GM04503 (cell line): ENCODE measurements around the gene SLC41A3.

Source experiments
- DNase-seq: peaks from one replicate; pipeline ENCODE4 v3.0.0-alpha.2; 2012; ENCODE audit warnings: low read depth

SLC41A3 gene

DNA sequence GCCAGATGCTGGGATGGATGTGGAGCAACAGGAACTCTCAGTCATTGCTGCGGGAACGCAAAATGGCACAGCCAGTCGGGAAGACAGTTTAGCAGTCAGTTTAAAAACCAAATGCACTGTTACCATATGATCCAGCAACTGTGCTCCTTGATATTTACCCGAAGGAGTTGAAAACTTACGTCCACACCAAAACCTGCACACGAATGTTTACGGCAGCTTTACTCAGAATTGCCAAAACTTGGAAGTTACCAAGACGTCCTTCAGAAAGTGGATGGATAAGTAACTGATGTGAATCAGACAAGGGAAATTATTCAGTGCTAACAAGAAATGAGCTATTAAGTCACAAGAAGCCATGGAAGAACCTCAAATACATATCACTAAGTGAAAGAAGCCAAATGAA is 36.1 kb upstream of the SLC41A3 start:
- DNase-seq = no peak

DNA sequence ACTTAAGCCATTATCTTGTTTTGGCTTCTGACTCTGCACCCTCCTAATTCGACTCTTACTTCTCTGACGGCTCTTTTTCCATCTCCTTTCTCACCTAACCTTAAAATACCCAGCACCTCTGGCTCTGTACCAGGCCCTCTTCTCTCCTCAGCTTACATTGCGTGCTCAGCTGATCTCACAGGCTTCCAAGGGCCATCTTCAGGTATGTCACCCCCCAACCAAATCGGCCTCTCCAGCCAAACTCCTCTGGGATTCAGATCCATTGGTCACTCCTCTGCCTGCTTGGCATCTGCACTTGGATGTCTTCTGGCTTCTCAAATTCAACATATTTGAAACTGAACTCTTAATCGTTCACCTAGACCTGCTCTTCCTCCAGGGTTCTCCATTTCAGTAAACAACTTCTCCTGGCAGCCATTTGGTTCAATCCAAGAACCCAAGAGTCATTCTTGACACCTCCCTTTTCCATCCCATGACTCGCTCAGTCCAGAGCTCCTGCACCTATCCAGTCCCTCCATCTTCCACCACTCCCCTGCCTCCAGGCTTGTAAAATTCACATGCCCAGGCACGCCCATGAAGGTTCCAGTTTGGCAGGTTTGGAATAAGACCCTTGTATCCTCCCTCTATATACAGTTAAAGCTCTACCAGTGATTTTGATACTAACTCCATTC is 35.2 kb upstream of the SLC41A3 start:
- DNase-seq = no peak

DNA sequence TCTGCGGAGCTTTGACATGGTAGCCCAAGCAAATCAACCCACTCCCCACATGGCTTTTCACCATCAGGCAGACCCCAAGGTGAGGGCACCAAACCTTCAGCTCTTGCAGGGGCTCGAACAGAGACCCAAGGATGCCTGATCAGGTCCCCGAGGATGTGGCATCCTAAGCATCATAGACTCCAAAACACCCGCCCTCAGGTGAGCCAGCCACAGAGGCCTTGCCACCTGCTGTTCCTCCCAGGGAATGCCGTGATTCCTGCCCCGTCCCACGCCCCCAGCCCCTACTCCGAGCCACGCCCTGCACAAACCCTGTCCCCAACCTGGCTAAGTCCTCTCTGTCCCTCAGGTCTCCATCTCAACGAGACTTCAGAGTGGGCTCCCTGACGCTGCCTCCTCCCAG is 34.7 kb upstream of the SLC41A3 start:
- DNase-seq = no peak

DNA sequence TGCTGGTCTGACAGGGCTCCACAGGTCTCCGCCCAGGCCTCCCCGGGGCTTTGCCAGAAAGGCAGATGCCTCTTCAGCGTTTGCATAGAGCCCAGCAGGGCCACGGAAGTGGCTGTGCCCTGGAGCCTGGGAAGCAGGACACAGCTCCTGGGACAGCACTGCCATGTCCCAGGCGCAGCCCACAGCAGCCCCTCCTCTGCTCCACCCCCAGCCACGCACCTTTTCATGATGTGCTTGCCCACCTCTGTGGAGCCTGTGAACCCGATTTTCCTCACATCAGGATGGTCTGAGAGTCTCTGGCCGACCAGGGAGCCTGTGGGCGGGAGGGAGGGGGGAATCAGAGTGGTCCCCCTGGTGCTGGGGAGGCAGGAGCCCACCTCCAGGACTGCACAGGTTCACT is 33.9 kb upstream of the SLC41A3 start:
- no peak for DNase-seq

DNA sequence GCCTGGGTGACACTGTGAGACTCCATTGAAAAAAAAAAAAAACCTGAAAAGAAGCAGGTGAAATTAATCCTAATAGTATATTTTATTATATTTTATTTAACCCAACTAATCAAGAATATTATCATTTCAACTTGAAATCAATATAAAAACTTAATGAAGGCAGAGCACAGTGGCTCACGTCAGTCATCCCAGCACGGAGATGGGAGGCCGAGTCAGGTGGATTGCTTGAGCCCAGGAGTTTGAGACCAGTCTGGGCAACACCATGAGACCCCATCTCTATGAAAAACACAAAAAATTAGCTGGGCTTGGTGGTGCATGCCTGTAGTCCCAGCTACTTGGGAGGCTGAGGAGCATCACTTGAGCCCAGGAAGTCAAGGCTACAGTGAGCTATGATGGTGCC is 33.3 kb upstream of the SLC41A3 start:
- no peak for DNase-seq

DNA sequence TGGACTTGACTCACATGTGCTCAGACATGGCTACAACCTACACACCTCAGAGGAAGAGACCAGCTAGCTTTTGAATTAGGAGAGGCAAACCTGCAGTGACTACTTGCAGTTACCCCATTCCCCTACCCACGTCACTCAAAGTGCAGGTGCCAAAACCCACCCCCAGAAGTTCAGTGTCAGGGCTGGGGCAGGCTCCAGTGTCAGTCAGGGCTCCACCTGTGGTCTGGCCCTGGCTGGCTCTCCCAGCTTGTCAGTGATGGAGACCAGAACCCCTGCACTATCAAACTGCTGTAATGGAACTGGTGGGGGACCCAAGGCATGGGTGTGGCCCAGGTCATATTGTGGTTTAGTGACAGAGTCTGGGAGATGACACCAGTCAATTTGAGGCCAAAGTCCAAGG is 32.6 kb upstream of the SLC41A3 start:
- DNase-seq = no peak

DNA sequence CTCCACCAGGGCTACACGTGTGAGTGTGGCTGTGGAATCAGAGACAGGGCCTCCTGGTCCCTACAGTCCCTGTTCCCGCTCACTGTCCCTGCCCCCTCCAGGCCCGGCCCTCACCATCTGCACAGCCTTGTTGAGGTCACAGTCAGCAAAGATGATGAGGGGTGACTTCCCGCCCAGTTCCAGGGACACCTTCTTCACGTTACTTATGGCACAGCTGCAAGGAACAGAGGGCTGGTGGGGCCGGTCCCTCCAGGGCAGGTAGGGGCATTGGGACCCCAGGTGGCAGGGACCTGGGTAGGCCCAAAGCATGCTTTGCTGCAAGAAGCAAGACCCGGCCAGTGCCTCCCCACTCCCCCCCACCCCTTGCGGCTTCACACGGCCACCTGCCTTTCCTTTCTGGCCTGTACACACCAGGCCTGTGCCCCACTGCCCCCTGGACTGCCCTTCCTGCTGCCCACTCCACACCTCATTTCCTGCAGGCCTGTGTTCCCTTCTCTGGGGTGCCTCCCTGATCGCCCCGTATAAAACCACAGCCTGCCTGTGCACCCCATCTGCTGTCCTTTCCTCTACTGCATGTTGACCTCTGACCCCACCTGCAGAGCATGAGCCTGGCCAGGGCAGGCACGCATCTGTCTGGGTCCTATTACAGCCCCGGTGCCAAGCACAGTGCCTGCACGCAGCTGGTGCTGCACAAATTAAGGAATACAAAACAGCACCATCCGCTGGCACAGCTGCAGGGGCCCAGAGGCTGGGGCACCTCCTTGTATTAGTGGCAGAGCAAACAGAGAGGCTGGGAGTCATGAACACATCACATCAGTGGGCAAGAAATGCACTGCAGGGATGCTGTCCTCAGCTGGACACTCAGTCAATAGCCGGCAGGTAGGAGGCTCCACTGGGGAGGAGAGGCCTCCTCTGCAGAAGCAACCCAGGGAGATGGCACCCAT is 30.8 kb upstream of the SLC41A3 start:
- DNase-seq = no peak

DNA sequence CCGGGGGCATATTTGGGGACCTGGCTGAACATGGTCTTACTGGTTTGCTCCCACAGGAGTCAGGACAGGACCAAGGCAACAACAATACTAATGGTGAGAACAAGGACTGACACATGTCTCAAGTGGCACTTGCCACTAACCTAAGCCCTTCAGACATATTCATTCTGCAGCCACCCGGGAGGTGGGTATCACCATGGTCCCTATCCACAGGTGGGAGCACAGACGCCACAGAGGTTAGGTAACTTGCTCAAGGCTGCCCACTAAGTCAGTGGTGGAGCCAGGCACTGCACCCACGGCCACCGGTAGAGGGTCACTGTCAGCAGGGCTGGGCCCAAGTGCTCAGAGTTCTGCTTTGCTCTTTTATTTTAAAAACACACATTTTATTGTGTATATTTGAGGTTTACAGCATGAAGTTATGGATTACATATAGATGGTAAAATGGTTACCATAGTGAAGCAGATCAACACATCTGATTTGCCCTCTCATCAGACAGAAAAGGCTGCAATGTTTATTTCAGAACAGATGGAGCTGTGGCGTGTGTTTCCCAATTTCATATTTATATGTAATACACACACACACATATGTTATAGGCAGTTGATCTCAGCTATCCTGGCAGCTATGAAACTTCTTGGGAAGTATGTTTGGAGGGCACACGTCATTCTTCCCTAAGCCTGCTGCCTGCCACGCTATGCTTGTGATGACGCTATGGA is 30.0 kb upstream of the SLC41A3 start:
- no peak for DNase-seq

DNA sequence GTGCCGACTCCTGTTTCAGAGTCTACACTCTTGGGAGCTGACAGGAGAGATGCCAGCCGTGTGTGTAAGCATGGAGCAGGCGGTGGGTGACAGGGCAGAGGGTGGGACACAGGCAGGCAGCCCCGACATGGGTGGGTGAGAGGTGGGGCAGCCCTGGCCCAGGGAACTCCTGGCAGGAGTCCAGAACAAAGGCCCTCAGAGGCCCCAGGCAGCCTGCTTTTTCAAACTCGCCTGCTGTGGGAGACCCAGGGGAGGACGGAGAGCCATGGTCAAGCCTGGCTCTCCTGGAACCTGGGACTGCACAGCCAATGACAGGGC is 29.3 kb upstream of the SLC41A3 start:
- DNase-seq = no peak

DNA sequence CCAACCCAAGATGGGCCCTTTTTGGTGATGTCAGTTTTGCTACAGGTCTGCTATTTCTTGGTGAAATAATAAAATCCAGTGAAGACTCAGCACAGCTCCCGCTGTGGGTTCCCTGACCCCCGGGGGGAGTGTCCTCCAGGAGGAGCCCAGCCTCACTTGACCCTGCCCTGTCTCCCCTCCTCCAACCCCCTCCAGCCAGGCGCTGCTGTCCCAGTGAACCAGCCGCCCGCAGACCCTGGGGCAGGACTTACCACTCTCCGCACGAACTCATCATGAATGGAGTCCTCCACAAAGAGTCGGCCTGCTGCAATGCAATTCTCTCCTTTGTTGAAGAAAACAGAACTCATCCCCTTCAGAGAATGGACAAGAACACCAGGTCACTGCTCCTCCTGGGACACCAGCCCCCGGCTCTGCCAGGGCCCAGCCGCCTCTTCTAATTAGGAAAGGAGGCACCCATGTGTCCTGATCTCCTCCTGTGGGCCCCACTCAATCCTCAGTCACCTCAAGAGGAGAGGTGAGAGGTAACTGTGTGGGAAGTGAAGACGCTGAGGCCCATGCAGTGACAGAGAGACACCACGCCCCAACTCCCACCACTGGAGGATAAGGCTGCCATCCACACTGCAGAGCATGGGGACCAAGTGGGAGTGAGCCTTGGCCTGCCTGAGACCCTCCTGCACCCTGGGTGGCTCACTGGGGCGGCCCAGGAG is 28.8 kb upstream of the SLC41A3 start:
- DNase-seq = no peak

DNA sequence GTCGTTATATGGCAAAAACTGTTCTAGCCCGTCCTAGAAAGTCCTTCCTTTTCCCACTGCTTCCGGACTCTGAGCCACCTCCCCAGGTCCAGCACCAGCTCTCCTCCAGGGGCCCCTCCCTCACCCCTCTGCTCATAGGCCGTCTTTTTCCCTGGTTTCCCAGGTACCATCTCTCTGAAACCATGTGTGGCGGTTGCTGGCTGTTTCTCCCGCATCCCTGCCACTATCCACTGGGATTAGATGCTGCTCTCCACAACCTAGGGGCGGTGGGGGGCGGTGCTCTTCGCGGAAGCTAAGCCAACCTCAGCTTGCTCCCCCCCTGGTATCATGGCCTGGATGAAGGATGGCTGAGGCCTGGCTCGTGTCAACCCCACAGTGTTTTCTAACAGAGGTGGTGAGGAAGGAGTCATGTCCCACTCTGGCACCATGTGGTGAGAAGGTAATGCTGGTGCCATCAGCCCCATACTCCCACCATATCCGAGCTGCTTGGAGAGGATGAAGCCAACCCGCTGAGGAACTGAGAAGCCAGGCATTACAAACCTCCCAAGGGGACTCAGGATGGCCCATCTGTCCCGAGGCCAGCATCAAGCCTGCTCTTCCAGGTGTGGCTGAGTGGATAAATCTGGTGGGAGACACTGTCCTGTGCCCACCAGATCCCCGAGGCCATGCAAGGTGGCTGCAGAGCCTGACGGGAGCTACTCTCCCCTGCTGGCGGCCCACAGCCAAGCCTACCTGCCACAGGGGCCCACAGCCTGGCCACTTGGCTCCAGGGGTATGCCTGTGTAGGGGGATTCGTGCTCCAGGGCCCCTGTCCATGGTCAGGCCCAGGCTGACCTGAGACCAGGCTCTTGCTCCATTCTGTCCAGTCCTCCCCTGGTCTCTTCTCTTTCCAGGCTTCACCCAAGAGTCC is 27.9 kb upstream of the SLC41A3 start:
- no peak for DNase-seq

DNA sequence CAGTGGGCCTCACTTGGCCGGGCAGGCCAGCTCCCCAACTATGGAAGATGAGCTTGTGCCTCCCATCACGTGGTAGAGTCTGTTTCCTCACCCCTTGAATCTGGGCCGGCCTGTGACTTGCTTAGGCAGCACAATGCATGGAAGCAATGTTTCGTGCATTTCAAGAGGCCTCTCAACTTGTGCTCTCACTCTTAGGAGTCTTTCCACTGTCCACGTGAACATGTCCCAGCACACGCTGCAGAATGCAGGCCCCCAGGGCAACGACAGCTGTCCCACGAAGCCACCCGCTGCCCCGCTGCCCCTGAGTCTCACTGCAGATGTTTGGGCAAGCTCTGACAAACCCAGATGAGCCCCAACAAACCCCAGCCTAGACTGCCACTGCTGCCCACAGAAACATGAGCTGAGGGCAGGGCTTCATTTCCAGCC is 27.2 kb upstream of the SLC41A3 start:
- DNase-seq = no peak

DNA sequence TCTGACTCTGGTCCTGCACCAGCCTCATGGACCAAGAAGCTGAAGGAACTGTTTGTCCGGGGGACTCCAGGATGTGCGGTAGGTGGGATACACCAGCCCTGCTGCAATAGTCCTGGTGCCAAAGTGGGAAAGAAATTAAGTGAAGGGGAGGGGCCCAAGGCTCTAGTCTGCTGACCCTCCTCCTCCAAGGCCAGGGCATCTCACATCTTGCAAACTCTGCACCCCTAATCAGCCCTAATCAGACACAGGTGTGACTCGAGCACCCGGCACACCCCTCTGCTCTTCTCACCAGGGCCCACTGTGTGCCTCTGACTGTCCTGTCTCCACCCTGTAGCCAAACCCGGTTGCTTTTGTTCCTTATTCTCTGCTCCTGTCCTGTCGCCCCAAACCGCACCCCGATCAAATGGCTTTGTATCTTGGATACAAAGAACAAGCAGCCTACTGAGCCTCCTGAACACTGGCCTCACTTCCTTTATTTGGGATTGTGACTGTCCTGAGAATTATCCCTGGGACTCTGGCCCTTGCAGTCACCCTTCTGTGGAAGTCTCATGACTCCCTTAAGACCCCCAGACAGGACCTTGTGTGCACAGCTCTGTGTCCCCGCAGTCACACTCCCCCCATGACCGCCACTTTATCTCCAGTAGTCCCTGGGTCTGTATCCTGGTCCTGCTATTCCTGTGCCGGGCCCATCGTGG is 26.7 kb upstream of the SLC41A3 start:
- DNase-seq = no peak

DNA sequence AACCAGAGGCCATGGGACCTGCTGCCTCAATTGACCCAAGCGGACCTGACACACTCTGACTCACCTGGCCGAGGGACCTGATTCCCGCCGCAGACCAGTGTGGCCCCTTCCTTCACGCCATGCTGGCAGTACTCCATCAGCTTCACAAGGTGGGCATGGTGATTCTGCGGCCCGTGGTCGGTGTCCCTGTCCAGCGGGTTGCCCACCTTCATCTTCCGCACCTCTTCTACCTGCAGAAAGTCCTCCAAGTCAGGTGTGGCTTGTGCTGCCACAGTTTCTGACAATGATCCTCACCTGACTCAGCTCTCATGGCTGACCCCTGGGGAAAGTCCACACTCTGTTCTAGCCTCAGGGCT is 25.9 kb upstream of the SLC41A3 start:
- DNase-seq = no peak

DNA sequence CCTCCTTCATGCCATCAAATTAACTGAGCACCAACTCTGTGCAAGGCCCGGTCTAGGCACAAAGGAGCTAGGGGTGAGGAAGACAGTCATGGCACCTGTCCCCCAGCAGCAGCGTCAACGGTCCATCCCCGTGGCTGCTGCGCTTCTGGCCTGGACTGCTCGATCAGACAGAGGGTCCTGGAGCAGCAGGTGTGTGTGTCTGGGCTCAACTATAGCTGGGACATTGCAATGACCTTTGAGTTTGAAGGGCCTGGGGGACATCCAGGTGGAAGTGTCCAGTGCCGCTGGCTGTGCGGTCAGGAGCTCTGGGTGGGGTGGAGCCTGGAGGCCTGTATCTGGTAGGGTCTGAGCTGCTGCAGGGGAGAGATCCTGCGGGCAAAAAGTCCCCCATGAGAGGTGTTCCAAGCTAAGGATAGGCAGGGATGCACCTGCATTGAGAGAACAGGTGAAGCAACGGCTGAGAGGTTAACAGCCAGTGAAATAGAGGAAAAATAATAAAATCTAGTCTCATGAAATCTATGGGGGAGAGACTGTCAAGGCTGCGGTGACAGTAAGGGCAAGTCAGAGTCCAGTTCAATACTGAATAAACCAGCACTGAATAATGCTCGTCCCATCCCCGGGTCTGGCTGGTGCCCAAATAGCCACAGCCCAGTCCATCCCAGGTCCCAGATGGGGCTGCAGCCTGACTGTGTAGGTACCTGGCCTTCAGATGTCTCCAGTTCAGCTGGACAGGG is 25.4 kb upstream of the SLC41A3 start:
- DNase-seq = no peak

DNA sequence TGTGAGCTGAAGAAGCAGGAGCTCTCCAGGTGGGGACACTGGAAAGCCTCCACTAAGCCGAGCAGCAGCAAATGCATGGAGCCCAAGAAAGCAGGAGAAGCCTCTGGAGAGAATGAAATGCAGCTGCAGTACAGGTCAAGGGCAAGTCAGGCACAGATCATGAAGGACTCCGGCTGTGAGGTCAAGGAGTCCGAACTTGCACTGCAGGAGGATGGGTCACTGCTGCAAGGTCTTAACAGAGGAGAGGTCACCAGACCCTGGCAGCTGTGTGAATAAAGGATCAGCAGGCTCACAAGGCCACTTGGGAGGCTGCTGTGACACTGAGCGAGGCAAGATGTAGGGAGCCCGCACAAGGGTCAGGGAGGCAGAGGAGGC is 24.7 kb upstream of the SLC41A3 start:
- no peak for DNase-seq

DNA sequence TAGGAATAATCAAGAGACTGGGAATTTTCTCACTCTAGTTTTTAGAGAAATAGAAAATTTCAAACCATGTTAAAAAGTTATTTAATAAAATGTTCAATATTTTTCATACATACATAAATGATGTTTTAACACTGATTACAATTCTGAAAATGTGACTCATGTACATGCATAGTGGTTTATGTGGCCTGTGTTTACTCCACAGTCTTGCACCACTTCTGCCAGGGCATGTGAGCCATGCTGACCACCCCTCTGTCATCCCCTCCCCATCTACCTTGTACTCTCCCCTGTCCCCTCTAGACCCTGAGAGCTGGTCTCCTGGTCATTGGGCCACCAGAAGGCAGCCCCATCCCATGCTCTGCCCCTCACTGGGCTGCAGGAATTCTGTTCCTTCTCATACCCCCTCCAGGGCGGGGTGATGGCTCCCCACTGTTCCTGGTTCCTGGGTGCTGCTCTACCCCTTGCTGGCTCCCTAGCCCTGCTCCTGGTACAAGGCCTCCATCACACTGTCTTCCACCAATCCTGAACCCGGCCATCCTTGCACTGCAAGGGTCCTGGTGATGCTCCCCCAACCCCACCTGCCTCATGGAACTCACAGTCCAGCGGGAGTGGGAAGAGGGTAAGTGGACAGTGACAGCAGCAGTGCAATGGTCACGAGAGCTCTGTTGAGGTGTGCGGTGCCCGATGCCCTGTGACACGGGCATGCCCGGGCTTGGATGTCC is 24.2 kb upstream of the SLC41A3 start:
- DNase-seq = no peak

DNA sequence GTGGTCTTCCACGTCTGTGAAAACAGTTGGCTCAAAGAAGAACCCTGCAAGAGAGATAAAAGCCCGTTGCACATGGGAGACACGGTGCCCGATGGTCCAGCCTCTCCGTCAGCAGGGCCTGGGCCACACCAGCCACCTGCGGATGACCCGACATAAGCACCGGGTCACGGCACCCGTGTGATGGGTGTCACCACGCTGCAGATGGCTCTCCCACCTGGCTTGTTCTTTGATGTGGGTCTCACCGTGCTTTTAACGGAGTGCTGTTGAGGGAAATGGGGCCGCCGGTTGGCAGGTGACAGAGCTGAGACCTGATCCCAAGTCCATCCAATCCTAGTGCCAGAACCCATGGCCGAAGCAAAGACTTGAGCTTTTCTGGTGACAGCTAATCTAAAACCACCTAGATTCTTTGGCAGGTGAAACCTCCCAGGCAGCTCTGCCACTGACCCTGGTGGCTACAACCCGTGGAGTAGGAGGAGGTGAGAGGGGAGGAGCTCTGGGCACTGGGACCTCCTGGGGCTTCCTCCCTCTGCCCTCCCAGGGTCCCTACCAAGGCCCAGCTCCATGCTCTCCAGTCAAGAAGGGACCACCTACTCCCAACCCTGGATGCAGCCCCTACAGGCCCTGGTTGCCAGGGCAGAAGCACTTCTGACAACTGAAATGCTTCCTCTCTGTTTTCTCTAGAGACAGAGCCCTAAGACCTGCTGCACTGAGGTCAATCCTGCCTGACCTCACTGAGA is 23.4 kb upstream of the SLC41A3 start:
- DNase-seq = no peak
